Measurements from ENCODE around the gene BMS1. TPM values are rescaled to one million over a fixed set of nuclear protein-coding genes. Genes with fewer than 3 reads are reported as not detected.
"Not testable (repeated sequence)": the region's sequence is repeated elsewhere in the genome, so short reads cannot be mapped to it uniquely, and the experiment has no call there.

BMS1 gene
- total and polyA plus RNA-seq, 9 donors, result 12.7 to 17.8 (median 15.1) TPM

DNA sequence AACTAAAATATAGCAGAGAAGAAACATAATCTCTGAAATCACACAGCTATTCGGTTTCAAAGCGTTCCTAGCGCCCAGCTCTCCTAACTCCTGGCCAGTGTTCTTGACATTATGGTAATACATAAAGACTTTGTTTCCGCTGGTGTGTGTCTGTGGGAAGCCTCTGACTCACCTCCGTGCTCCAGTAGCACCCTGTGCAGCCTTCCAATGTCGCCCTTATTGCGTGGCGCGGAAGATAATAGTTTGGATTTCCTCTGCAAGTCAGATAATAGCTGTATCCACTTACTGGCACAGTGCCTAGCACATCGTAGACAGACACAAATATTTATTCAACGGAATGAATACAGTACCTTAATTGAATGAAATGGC, 570 bp downstream of the BMS1 start:
- Histone ChIP-seq H3K27me3 (ENCODE audit: control insufficient read depth, insufficient read depth, low read length) (no peaks in the 10 kb centered on the region), H3K9me3 (replicated peaks; ENCODE audit: control insufficient read depth, low read depth, low read length) (no peaks in the 10 kb centered on the region), H3K4me1 (ENCODE audit: control insufficient read depth, insufficient read depth, low read length) (peaks cover 7% of the 10 kb centered on the region), H3K36me3 (ENCODE audit: control insufficient read depth, insufficient read depth, low read length) (peaks cover 21% of the 10 kb centered on the region), H3K27ac (ENCODE audit: low read length) (peak overlapping the region; percentile 93), H3K4me3 (ENCODE audit: low read length) (peak overlapping the region; percentile 88)
- WGBS (ENCODE audit: insufficient coverage), result 0% methylated on average over 7 of the region's 11 CpGs
- peak; percentile 22 for DNase-seq

DNA sequence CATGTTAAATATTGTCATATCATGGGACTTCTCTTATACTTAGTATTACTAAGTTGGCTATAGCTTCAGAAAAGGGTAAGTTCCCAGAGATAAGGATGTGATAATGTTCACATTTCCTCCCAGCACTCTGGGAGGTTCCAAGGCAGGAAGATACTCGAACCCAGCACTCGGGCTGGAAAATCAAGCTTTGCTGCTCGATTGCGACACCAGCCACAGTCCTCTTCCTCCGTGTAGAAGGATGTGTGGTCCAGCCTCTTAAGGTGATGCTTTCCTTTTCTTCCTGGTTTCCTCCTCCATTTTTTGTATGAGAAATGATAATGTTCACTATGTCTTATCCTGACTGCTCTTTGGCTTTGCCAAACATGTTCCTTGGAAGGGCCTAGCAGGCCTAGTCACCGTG, 3.2 kb downstream of the BMS1 start:
- peaks cover 7% of the 10 kb centered on the region for H3K4me1 ChIP-seq (ENCODE audit: control insufficient read depth, insufficient read depth, low read length)
- no CpG with 5 or more reads among the region's 6 CpGs for WGBS (ENCODE audit: insufficient coverage)
- DNase-seq, result no peak
- H3K27ac ChIP-seq (ENCODE audit: low read length), result no peak overlapping the region
- H3K9me3 ChIP-seq (replicated peaks; ENCODE audit: control insufficient read depth, low read depth, low read length), result no peaks in the 10 kb centered on the region
- H3K27me3 ChIP-seq (ENCODE audit: control insufficient read depth, insufficient read depth, low read length), result no peaks in the 10 kb centered on the region
- no peak overlapping the region for H3K4me3 ChIP-seq (ENCODE audit: low read length)
- H3K36me3 ChIP-seq (ENCODE audit: control insufficient read depth, insufficient read depth, low read length), result peaks cover 38% of the 10 kb centered on the region

DNA sequence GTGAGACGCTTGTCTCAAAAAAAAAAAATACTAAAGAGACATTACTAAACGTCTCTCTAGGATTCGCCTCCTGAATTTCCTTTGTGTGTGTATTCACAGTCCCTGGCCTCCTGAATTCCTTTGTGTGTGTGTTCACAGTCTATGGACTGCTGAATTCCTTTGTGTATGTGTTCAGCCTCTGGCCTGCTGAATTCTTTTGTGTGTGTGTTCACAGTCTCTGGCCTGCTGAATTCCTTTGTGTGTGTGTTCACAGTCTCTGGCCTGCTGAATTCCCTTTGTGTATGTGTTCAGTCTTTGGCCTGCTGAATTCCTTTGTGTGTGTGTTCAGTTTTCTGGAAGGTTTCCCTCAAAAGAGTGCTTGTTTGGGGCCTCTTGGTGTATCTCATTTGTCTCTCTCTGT, 8.2 kb downstream of the BMS1 start:
- 100% methylated on average over 1 of the region's 3 CpGs for WGBS (ENCODE audit: insufficient coverage)
- peaks cover 55% of the 10 kb centered on the region for H3K36me3 ChIP-seq (ENCODE audit: control insufficient read depth, insufficient read depth, low read length)

DNA sequence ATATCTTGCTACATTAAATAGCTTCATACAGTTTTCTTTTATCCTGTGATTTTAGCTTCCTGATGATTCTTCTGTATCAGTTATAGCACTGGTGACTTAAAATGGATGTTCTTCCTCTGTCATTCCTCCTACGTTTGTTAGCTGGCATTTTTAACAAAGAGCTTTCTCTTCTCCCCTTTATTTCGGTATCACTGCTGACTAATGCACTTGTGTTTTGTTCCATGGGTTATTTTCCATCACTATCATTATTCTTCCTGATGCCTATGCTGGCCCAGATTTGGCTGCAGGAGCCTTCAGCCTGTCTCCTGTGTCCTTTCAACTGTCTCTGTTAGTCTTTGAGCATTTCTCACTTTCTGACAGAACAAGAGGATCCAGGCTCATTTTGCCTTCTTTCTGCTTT, 13.1 kb downstream of the BMS1 start:
- H3K9me3 ChIP-seq (replicated peaks; ENCODE audit: control insufficient read depth, low read depth, low read length), result no peaks in the 10 kb centered on the region
- no peaks in the 10 kb centered on the region for H3K4me1 ChIP-seq (ENCODE audit: control insufficient read depth, insufficient read depth, low read length)
- no peaks in the 10 kb centered on the region for H3K27me3 ChIP-seq (ENCODE audit: control insufficient read depth, insufficient read depth, low read length)
- peaks cover 61% of the 10 kb centered on the region for H3K36me3 ChIP-seq (ENCODE audit: control insufficient read depth, insufficient read depth, low read length)
- DNase-seq, result no peak
- H3K4me3 ChIP-seq (ENCODE audit: low read length), result no peak overlapping the region
- no CpG with 5 or more reads among the region's 2 CpGs for WGBS (ENCODE audit: insufficient coverage)
- H3K27ac ChIP-seq (ENCODE audit: low read length), result no peak overlapping the region

More for the DNA sequence above, 8.2 kb downstream of the BMS1 start:
- no peak for DNase-seq
- no peaks in the 10 kb centered on the region for H3K9me3 ChIP-seq (replicated peaks; ENCODE audit: control insufficient read depth, low read depth, low read length)
- no peaks in the 10 kb centered on the region for H3K4me1 ChIP-seq (ENCODE audit: control insufficient read depth, insufficient read depth, low read length)
- H3K4me3 ChIP-seq (ENCODE audit: low read length), result no peak overlapping the region
- H3K27me3 ChIP-seq (ENCODE audit: control insufficient read depth, insufficient read depth, low read length), result no peaks in the 10 kb centered on the region
- H3K27ac ChIP-seq (ENCODE audit: low read length), result no peak overlapping the region

DNA sequence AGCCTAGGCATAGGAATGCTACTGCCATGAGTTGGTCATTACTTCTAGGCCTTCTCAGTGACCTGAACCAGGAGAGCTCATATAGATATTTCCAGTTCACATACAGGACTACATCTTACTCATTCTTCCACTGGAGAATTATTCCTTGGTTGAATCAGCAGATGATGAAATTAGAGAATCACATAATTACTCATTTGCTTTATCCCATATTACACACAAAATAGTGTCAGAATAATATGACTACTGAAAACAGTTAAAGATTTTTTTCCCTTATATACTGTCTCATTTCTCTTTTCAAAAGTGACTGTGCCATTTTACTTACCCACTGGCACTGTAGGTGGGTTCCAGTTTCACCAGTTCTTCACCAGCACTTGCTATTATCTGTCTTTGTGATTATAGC, 18.5 kb downstream of the BMS1 start:
- Histone ChIP-seq H3K27me3 (ENCODE audit: control insufficient read depth, insufficient read depth, low read length) (no peaks in the 10 kb centered on the region), H3K36me3 (ENCODE audit: control insufficient read depth, insufficient read depth, low read length) (peaks cover 47% of the 10 kb centered on the region), H3K4me1 (ENCODE audit: control insufficient read depth, insufficient read depth, low read length) (no peaks in the 10 kb centered on the region), H3K4me3 (ENCODE audit: low read length) (no peak overlapping the region), H3K27ac (ENCODE audit: low read length) (no peak overlapping the region), H3K9me3 (replicated peaks; ENCODE audit: control insufficient read depth, low read depth, low read length) (no peaks in the 10 kb centered on the region)
- DNase-seq, result no peak

DNA sequence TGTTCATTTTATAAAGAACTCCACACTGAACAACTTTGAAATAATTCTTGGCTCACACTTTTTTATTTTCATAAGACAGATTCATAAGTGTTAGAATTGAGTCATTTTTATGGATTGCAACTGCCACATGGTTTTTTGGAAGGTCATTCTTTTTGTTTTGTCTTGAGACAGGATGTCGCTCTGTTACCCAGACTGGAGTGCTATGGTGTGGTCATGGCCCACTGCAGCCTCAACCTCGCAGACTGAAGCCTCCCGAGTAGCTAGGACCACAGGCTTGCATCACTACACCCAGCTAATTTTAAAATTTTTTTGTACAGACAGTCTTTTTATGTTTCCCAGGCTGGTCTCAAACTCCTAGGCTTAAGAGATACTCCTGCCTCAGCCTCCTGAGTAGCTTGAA, 20.3 kb downstream of the BMS1 start:
- peaks cover 44% of the 10 kb centered on the region for H3K36me3 ChIP-seq (ENCODE audit: control insufficient read depth, insufficient read depth, low read length)
- no peak overlapping the region for H3K27ac ChIP-seq (ENCODE audit: low read length)
- DNase-seq, result no peak
- H3K9me3 ChIP-seq (replicated peaks; ENCODE audit: control insufficient read depth, low read depth, low read length), result no peaks in the 10 kb centered on the region
- H3K27me3 ChIP-seq (ENCODE audit: control insufficient read depth, insufficient read depth, low read length), result no peaks in the 10 kb centered on the region
- no peaks in the 10 kb centered on the region for H3K4me1 ChIP-seq (ENCODE audit: control insufficient read depth, insufficient read depth, low read length)
- 86% methylated on average over 1 of the region's 3 CpGs for WGBS (ENCODE audit: insufficient coverage)
- no peak overlapping the region for H3K4me3 ChIP-seq (ENCODE audit: low read length)

DNA sequence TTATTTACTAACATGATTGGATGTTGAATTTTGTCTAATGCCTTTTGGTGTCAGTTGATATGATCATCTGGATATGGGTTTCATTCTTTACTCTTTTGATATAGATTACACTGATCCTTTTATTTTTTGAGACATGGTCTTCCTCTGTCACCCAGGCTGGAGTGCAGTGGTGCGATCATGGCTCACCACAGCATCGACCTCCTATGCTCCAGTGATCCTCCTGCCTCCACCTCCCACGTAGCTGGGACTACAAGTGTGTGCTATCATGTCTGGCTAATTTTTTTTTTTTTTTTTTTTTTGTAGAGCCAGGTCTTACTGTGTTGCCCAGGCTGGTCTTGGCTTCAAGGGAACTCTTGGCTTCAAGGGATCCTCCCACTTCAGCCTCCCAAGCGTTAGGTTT, 27.1 kb downstream of the BMS1 start:
- Histone ChIP-seq H3K27me3 (ENCODE audit: control insufficient read depth, insufficient read depth, low read length) (no peaks in the 10 kb centered on the region), H3K27ac (ENCODE audit: low read length) (no peak overlapping the region), H3K4me1 (ENCODE audit: control insufficient read depth, insufficient read depth, low read length) (no peaks in the 10 kb centered on the region), H3K9me3 (replicated peaks; ENCODE audit: control insufficient read depth, low read depth, low read length) (peaks cover 2% of the 10 kb centered on the region), H3K36me3 (ENCODE audit: control insufficient read depth, insufficient read depth, low read length) (peaks cover 20% of the 10 kb centered on the region), H3K4me3 (ENCODE audit: low read length) (no peak overlapping the region)
- WGBS (ENCODE audit: insufficient coverage), result 100% methylated on average over 1 of the region's 4 CpGs
- DNase-seq, result no peak

DNA sequence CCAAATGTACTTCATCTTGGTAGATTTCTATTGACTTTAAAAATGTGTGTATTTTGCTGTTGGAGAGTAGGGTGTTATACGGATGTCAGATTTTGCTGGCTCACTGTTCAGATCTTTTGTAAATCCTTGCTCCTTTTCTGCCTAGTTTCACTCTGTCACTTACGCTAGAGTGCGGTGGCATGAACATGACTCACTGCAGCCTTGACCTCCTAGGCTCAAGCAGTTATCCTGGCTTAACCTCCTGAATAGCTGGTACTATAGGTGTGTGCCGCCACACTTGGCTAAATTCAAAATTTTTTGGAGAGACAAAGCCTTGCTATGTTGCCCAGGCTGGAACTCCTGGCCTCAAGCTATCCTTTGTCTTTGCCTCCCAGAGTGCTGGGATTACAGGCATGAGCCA, 29.4 kb downstream of the BMS1 start:
- Histone ChIP-seq H3K4me1 (ENCODE audit: control insufficient read depth, insufficient read depth, low read length) (no peaks in the 10 kb centered on the region), H3K36me3 (ENCODE audit: control insufficient read depth, insufficient read depth, low read length) (peaks cover 10% of the 10 kb centered on the region), H3K27ac (ENCODE audit: low read length) (no peak overlapping the region), H3K27me3 (ENCODE audit: control insufficient read depth, insufficient read depth, low read length) (no peaks in the 10 kb centered on the region), H3K4me3 (ENCODE audit: low read length) (no peak overlapping the region), H3K9me3 (replicated peaks; ENCODE audit: control insufficient read depth, low read depth, low read length) (peaks cover 2% of the 10 kb centered on the region)
- 80% methylated on average over 1 of the region's 4 CpGs for WGBS (ENCODE audit: insufficient coverage)
- DNase-seq, result no peak

DNA sequence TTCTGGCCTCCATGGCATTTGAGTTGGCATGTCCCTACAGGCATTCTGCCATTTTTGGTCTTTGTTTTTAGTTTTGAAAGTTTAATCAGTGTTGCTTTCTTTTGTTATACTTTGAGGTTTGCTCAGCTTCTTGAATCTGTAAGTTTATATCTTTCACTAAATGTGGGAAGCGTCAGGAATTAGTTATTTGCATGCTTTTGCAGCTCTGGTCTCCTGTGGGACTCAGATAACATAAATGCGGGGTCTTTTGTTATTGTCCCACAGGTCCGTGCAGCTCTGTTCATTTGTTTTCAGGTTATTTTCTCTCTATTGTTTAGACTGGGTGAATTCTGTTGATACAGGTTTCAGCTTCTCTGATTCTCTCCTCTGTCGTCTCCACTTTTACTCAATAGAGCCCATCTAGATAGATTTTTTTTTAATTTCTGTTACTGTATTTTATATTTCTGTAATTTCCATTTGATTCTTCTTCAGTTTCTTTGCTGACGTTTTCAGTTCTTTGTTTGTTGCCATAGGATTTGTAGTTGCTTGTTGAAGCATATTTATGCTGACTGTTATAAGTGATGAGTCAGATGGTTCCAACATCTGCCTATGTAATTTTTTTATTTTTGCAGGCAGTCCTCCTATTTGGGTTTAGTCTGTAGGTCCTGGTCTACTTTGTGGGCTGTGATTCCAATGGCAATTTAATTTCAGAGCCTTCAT, 31.5 kb downstream of the BMS1 start:
- not testable (repeated sequence) for H3K4me3 ChIP-seq (ENCODE audit: low read length); H3K9me3 ChIP-seq (replicated peaks; ENCODE audit: control insufficient read depth, low read depth, low read length); DNase-seq; H3K4me1 ChIP-seq (ENCODE audit: control insufficient read depth, insufficient read depth, low read length); H3K27ac ChIP-seq (ENCODE audit: low read length); H3K27me3 ChIP-seq (ENCODE audit: control insufficient read depth, insufficient read depth, low read length)
- H3K36me3 ChIP-seq (ENCODE audit: control insufficient read depth, insufficient read depth, low read length), result peaks cover 16% of the 10 kb centered on the region
- WGBS (ENCODE audit: insufficient coverage), result no CpG with 5 or more reads among the region's 5 CpGs

DNA sequence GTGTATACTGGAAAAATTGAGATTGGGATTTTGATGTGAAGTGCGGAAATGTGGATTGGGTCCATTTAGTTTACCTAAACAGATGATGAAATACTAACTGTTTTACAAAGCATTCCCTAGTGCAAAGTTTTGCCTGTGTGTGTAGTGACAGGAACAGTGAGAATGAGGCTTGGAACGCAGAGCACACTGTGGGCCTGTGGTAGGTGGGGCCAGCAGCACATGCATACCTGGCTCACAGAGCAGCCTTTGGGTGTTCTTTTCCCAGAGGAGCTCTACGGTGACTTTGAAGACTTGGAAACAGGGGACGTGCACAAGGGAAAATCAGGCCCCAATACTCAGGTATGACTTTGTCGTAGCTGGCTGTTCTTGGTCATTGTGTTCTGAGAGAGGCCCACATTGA, 33.7 kb downstream of the BMS1 start:
- not testable (repeated sequence) for DNase-seq; H3K27me3 ChIP-seq (ENCODE audit: control insufficient read depth, insufficient read depth, low read length); H3K4me3 ChIP-seq (ENCODE audit: low read length); H3K9me3 ChIP-seq (replicated peaks; ENCODE audit: control insufficient read depth, low read depth, low read length); H3K4me1 ChIP-seq (ENCODE audit: control insufficient read depth, insufficient read depth, low read length); H3K27ac ChIP-seq (ENCODE audit: low read length)
- WGBS (ENCODE audit: insufficient coverage), result 67% methylated on average over 3 of the region's 5 CpGs
- H3K36me3 ChIP-seq (ENCODE audit: control insufficient read depth, insufficient read depth, low read length), result peaks cover 21% of the 10 kb centered on the region

DNA sequence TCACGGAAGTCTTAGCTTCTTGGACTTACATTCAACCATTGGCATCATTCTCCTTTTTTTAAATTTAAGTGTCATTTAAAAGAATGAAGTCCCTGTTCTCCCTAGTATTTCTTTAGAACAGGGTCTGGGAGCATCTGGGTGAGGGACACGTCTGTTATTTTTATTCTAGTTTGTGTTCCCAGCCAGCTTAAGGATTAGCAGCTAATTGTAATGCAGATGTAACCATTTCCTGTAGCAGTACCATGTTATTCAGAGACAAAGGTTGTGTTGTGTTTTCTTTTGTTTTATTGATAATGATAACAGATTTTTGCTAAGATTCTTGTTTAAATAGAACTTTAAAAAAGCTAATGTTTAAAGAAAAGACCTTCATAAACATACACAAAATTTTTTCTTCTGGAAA, 34.3 kb downstream of the BMS1 start:
- no peak overlapping the region for H3K27ac ChIP-seq (ENCODE audit: low read length)
- no peak overlapping the region for H3K4me3 ChIP-seq (ENCODE audit: low read length)
- DNase-seq, result no peak
- no peaks in the 10 kb centered on the region for H3K27me3 ChIP-seq (ENCODE audit: control insufficient read depth, insufficient read depth, low read length)
- peaks cover 2% of the 10 kb centered on the region for H3K9me3 ChIP-seq (replicated peaks; ENCODE audit: control insufficient read depth, low read depth, low read length)
- no peaks in the 10 kb centered on the region for H3K4me1 ChIP-seq (ENCODE audit: control insufficient read depth, insufficient read depth, low read length)
- H3K36me3 ChIP-seq (ENCODE audit: control insufficient read depth, insufficient read depth, low read length), result peaks cover 21% of the 10 kb centered on the region
- WGBS (ENCODE audit: insufficient coverage), result no CpG with 5 or more reads among the region's 2 CpGs

Data from muscle of leg (tissue), 11 donors.